GM18499 (cell line): ENCODE data around the gene DNAJB6.

Experiments
- ATAC-seq: cut with Tn5 transposase; IDR thresholded peaks from one replicate; pipeline ENCODE4 v1.9.1; 2021; ENCODE audit warnings: moderate number of reproducible peaks; ENCODE audit not compliant: insufficient read depth, unreplicated experiment

DNAJB6 gene

DNA sequence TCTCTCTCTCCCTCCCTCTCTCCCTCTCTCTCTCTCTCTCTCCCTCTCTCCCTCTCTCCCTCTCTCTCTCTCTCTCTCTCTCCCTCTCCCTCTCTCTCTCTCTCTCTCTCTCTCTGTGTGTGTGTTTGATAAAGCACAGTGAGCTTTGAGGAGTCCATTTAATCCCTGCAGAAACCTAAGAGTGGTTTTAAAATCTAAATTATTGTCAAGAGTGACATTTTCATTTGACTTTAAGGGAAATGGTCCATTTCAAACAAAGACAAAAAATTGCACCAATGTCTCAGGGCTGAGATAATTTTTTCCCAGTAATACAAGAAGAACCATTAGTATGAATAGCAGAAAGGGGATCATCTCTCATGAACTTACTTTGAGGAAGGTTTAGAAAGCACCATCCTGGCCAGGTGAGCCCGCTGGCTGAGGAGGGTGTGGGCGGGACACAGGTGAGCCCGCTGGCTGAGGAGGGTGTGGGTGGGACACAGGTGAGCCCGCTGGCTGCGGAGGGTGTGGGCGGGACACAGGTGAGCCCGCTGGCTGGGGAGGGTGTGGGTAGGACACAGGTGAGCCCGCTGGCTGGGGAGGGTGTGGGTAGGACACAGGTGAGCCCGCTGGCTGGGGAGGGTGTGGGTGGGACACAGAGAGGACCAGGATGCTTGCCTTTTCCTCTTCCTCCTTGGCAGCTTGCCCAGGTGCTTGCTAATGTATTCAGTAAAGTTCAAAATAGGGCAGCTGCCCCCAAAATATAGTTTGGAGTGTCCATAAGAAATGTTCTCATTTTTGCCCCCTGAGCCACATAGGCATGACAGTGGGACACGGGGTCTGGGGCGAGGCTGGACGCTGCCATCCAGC lies 125.0 kb downstream of the DNAJB6 start:
- ATAC-seq: no peak

DNA sequence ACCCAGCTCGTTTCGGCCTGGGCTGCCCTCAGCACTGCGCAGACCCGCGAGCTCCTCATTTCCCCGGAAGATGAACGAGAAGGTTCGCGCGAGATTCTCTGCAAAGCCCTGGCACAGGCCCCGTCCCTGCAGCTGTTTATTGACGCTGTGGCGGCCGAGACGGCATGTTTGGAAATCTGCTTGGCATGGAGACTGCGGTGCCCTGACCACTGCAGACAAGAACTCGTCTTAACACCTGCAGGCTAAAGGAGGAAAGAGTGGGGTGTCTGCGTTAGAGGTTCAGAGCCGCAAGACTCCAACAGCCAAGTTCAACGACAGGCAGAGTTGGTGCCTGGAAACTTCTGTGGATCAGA lies 125.6 kb downstream of the DNAJB6 start:
- no peak for ATAC-seq

GRCh38 chr7:157462840-157463239 lies 126.0 kb downstream of the DNAJB6 start:
- ATAC-seq: no peak

- no peak for ATAC-seq
Measured at GRCh38 chr7:157463245-157463644, 126.4 kb downstream of the DNAJB6 start.

GRCh38 chr7:157464111-157464970 lies 127.5 kb downstream of the DNAJB6 start:
- no peak for ATAC-seq

DNA sequence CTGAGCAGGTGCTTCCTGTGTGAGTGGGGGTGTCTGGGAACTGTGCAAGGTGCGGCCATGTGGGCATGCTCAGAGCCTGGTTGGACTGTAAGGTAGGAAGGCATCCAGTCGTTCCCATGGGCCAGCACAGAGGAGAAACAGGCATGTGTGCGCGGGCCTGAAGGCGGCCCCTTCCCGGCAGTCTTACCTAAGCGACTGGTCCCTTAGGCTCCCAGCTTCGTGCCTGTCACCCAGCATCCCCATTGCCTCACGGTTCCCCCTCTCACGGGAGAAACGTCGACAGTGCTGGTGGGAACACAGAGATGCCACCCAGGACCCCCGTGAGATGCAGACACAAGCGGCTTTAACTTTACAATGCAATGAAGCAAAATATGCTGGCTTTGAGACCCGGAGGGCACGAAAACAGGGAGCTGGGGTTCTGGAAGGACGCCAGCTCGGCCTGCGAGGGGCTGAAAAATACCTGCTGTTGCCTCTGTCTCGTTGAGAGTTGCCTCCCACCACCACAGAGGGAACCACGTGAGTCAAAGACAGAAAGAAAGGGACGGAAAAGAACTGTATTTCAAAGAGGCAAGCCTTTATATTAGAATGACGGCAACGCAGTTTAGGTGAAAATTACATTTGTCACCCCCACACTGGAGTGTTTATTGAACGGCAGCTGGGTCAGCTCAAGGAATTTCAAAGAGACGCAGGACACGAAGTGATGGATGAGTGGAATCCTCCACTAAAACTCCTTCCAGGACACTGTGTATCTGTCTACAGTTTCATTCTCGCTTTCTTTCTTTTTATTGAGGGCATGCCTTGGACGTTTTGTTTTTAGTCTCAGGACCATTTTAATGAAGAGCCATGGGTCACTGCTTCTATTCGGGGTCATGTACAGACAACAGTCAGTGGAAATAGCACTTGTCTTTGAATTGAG lies 128.4 kb downstream of the DNAJB6 start:
- no peak for ATAC-seq

- no peak for ATAC-seq
Measured at GRCh38 chr7:157465891-157466866, 129.4 kb downstream of the DNAJB6 start.

DNA sequence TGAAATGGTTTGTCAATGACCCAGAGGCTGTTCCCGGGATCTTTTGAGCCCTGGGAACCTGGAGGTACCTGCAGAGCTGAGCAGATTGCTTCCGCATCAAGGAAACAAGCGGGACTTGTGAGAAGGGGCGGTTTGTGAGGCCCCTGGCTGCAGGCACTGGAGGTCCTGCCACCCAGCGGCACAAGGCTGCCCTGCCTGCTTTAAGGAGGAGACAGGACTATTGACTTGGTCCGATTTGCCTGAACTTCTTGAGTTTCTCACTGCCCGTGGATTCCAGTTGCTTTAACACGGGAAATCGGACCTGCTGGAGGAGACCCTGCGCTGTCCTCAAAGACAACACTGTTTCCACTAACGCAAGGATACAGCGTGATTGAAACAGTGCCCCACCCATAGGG lies 130.1 kb downstream of the DNAJB6 start:
- ATAC-seq: no peak
